HPDE6-E6E7 (cell line): Measurements from ENCODE around the gene RPL13.
A peak's percentile ranks its signal among the peaks of the same experiment; 100 is the strongest.

Source experiments
- DNase-seq: peaks from one replicate; pipeline ENCODE4 v3.0.0; 2011; ENCODE audit warnings: missing footprints; ENCODE audit errors: extremely low spot score

Gene RPL13

DNA sequence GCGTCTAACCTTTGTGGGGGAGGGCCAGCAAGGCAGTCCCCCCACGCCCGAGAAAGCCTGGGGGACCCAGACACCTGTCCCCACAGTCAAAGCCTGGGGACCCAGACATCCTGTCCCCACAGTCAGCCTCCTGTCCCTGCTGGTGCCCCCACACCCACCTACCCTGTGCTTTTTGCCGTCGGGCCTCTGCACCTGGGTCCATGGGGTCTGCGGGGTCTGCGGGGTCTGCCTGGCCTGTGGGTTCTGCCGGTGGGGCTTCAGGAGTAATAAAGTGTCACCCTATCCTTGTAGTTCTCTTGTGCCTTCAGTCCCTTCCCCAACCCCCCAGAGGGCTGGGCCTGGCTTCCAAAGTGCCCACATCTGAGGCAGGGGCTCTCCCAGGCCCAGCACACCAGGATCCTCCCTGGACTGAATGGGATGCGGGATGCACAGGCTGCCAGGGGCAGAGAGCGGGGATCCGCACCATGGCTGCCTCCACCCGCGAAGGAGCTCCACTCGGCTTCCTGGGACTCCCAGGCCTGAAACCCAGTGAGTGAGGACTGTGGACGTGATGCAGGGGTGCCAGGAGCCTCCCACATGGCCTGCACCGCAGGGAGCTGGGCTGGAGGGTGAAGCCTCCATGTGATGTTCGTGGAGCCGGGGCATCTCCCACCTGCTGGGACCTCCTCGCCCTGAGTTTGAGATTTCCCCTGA is 36.6 kb downstream of the RPL13 start:
- no peak for DNase-seq

DNA sequence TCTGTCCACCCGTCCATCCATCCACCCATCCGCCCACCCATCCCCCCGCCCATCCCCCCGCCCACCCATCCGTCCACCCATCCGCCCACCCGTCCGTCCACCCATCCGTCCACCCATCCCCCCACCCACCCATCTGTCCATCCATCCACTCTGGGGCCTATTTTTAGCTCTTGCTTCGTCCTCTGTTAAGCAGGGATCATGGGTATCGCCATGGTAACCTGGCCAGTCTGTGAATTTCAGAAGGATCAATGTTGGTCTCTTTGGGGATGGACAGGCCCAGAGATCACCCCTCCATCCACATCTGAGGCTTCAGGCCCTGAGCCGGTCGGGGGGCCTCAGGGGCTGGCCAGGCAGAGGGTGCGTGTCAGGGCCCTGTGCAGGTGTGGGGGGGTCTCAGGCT is 37.7 kb downstream of the RPL13 start:
- no peak for DNase-seq

DNA sequence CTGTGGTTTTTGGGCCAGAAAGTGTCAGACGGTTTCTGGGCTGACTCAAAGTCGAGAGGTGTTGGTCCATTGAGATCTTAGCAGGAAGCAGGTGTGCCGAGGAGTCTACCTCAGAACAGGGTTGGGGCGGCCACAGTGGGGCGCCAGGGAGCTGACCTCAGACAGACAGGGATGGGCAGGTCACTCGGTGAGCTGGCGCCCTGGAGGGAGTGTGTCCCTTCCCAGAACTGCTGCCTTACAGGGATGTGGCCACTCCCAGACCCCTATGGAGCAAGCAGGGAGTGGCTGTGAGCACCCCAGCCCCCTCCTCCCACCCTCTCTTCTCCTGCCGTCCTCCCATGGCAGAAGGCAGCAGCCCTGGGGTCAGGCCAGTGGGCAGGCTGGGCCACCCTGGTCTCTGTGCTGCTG is 39.0 kb downstream of the RPL13 start:
- no peak for DNase-seq

DNA sequence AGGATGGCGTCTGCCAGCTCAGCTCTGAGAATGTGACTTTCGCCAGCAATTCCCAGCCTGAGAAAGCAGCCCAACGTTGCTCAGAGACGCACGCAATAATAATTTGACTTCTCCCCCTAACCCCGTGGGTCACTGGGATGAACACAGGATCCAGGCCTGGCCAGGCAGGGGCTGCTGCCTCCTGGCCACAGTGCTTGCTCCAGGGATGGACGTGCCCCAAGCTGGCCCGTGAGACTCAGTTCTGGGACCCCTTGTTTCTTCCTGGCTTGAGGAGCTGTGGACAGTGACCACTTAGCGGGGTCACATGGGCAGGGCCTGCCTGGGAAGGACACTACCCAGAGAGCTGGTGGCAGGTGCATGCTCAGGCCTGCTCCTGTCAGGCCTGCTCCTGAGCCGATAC is 39.4 kb downstream of the RPL13 start:
- no peak for DNase-seq

DNA sequence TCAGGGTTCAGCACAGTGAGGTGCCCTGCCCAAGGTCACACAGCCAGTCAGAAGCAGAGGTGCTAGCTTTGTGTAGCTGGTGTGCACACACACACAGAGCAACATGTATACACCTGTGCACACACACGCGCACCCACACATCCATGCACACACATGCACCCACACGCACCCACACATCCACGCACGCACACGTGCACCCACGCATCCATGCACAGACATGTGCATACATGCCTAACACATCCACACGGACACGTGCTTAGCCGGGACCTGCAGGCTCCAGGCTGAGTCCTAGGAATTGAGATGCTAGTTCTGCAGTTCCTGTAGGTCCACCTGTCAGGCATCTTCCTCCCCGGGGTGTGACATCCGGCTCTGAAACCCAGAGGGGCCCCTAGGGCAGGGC is 39.9 kb downstream of the RPL13 start:
- no peak for DNase-seq

DNA sequence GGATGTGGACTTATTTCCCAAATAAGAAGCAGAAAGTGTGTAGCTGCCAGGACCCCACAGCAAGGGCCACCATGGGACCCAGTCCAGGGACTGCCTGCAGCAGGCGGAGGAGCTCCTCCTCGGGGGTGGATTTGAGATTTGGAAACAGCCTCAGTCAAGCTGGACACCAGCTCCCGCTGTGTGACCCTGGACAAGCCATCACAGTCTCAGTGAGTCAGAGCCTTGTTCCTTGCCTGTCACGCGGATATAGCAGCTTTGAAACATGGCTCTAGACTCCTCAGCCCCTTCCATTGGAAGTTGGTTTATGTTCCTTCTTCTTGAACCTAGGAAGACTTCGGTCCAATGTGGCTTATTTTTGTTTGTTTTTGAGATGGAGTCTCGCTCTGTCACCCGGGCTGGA is 40.5 kb downstream of the RPL13 start:
- DNase-seq: no peak

DNA sequence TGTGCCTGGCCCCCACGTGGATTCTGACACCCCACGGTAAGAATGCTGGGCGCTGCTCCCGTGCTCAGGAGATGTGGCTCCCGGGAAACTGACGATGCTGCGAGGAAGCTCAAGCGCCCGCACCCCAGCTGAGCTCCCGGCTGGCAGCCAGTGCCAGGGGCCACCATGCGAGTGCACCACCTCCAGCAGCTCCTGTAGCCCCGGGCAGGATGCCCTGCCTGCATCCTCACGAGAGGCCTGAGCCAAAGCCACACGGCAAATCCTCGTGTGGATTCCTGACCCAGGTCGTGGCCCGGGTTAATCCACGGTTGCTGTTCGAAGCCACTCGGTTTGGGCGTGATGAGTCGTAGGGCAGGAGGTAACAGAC is 41.4 kb downstream of the RPL13 start:
- no peak for DNase-seq

DNA sequence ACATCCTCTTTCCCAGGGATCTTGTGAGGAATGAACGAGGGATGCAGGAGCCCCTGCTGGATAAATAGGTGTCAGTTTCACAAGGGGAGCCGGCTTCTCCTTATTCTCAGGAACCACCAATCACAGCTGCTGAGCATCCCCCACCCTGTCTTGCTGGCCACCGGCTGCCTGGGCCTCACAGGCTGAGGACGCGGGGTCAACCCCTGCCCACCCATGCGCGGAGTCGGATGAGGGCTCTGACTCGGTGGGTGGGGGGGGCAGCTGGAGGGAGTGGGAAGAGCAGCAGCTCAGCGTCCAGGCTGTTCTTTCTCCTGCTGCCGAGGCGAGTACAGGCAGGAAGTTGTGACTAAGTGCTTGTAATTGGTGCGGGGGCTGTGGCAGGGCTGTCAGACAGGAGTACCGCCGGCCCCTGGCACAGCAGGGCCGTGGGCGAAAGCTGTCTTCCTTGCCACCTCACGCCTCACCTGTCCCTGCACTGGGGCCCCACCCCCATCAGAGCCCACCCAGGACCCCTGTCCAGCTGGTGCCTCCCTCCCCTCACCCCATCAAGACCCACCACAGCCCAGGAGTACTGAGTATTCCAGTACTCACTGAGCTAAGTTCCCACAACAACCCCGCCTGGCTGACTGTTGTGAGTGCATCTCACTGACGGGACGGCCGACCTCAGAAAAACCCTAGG is 41.9 kb downstream of the RPL13 start:
- peak; percentile 97 for DNase-seq

DNA sequence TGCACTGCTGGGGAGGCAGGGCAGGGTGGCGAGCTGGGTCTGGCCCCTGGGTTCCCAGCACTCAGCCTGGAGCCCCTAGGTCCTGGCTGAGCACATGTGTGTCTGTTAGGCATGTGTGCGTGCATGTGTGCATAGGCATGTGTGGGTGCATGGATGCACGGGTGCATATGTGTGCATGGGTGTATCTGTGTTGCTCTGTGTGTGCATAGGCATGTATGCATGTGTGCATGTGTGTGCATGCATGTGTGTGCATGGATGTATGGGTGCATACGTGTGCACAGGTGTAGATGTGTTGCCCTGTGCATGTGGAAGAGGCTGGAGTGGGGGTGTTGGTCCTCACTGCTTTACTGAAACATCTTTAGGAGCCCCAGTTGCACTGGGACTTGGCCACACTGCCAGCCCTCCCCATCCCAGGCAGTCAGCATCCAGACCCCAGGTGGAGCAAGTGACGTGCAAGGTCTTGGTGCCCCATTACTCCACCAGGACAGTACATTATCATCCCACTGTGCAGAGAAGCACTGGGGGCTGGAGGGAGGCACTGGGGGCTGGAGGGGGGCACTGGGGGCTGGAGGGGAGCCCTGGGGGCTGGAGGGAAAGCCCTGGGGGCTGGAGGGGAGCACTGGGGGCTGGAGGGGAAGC is 42.6 kb downstream of the RPL13 start:
- DNase-seq: no peak

DNA sequence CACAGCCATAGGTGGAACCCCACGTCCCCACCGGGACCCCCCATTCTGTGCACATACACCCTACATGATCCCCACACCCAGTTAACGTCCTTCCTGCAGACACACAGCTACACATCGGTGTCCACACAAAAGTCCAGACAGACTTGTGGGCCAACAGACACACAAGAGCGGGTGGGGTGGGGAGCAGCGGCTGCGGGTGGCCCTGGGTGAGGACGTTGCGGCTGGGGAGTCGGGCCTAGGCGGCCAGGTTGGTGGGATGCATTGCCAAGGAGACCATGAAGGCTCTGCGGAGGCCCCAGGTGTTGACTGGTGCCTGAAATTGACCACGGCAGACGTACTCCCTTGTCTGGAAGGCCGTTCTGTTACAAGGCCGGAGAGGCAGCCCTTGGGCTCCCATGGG is 44.3 kb downstream of the RPL13 start:
- no peak for DNase-seq

DNA sequence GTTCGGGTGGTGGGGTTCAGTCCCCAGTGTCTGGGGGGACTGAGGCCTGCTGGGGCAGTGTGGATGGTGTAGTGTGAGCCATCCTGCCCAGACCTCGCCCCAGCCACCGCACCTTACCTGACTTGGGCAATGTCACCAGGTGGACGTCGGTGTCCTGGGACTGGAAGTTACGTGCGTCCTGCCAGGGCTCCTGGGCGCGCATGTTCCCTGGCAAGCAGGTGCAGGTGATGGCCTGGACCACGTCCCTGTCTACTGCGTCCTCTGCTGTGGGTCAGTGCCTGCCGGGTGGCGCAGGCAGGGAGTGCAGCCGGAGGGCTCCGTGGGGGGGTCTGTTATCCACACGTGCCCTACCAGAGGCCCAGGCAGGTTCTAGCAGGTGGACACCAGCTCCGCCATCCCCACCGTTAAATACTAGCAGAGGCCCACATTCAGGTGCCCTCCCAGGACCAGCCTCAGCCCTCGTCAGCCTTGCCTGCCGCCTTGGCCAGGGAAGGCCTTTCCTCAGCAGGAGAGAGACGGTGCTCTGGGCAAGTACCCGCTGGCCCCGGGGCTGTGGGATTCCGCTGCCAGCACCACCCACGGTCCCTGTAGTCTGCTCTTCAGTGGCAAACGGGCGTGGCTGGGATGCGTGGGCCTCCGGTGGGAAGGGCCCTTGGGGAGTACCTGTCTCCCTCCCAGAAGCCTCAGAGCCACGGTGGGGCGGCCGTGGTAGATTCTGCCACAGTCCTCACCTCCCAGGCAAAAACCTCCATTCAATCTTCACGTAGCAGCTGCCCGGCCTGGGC is 44.9 kb downstream of the RPL13 start:
- DNase-seq: no peak

DNA sequence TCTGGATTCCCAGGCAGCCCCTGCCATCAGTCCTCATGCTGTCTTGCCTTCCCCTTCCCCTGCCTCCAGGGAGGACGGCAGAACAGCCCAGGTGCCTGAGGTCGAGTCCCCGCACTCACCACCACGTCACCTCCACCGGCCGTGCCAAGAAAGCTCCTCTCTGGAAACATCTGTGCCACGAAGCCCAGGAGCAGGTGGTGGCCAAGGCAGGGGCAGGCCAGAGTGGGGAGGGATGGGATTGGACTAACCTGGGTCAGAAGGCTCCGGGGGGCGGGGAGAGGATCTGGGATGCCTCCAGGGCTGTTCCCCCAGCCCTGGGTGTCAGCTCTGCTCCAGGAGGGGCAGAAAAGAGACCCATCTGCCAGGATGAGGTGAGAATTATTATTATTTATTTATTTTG is 45.5 kb downstream of the RPL13 start:
- DNase-seq: no peak

DNA sequence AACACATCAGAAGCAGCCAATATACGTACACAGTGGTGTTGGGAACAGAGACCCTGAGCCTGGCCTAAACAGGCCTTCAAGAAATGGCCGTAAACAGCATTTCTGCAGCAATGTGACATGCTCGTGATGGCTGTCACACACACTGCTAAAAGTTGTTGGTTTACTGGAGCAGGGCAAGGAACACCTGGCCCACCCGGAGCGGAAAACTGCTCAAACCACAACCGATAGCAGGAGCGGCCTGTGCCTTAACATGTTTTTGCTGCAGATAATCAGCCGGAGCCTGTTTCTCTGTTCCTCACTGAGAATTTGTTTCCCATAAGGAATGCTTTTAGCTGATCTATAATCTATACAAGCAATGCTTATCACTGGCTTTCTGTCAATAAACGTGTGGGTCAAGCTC is 47.0 kb downstream of the RPL13 start:
- no peak for DNase-seq

DNA sequence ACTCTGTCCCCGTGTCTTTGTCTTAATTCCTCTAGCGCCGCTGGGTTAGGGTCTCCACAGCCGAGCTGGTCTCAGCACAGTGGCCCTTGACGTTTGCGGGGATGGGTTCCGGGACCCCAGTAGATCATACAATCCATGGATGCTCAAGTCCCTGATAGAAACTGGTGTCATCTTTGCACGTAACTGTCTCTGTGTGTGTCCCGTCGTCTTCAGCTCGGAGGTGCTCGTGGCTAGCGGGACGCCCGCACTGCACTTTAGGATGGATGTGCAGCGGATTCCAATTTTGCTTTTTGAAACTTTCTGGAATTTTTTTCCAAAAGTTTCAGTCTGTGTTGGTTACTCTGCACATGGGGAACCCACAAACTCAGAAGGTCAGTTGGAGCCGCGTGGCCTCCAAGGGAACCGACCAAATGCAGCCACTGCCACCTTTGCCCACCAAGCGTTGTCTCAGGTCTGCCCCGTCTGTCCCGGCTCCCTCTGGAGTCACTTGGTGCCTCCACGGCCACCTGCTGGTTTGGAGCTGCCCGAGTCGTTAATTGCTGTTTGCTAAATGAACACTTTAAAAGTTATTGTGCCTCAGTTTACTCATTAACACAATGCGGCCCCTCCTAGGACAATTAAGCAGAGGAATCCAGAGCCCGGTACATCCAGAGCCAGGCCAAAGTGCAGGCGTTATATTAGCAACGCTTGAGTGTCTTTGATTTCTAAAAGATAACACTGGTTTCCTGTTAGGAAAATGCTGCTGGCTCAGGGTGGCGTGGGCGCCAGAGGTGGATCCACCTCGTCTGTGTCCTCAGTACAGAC is 47.7 kb downstream of the RPL13 start:
- no peak for DNase-seq

DNA sequence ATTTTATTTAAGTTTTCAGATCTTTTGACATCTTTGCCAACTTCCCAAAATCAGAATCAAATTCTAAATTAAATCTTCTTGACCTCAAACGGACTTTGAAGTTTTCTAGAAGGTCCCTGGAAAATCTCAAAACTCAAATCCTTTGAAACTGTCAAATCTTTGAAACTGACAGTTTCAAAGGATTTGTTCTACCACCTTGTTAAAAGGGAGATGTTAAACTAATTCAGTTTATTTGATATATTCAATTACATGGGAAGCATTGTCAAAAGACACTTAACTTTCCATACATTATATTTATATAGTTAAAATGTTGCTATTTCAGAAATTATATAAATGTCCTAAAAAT is 49.6 kb downstream of the RPL13 start:
- DNase-seq: no peak

DNA sequence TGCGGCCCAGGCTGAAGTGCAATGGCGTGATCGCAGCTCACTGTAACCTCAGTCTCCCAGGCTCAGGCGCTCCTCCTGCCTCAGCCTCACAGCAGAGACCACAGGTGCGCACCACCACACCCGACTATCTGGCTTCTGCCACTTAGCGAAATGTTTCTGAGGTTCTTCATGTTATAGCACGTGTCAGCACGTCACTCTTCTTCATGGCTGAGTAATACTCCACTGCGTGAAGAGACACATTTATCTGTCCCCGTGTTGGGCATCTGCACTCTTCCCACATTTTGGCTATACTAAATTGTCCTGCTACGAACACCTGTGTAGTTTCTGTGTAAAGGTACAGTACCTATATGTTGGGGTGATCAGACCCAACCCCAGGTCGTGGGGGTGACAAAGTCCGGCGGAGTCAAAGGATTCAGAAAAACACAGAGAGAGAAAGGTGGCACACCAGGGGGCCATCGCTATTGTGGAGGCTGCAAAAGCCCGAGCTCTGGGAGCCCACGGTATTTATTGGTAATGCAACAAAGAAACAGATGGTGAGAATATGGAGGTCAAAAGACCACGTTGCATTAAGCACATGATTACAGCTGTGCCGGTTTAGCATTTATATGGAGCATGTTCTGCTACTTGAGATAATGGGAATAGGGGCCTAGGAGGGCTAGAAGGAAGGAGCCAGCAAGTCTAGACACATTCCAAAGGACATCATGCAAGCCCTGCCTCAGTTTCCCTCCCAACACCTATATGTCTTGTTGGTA is 52.1 kb downstream of the RPL13 start:
- DNase-seq: no peak

DNA sequence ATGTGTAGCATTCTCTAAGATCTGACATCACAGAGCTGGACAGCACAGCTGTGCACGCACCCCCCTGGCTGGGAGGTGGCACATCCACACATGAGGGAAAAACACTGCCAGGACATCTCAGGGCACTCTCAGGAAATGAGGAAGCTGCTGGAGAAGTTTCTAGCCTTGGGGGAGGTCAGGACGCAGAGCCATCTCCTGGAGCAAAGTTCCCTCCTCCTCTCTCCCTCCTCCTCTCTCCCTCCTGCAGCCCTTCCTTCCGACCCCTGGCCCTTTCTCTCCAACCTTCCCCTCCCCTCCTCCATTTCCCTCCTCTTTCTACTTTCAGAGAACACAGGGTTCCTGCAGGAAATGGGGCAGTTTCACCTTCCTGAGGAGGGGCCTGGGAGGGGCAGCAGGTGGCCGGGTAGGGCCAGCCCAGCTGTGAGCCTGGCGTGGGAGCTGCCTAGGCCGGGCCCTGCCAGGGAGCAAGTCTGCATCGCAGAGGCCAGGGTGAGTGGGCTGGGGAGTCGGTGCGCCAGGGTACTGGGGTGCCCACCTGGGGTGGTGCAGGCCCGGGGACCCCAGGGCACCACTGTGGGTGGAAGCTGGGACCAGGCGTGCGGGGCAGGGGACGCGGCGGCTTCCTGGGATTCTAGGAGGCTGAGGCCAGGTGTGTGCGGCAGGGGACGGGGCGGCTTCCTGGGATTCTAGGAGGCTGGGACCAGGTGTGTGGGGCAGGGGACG is 52.9 kb downstream of the RPL13 start, which contains the start of gene DPEP1:
DPEP1 (plus strand) TSS at position 412 of the 723 bp plus-strand sequence. CDS start 16,769 bp downstream, outside the sequence.
- no peak for DNase-seq

DNA sequence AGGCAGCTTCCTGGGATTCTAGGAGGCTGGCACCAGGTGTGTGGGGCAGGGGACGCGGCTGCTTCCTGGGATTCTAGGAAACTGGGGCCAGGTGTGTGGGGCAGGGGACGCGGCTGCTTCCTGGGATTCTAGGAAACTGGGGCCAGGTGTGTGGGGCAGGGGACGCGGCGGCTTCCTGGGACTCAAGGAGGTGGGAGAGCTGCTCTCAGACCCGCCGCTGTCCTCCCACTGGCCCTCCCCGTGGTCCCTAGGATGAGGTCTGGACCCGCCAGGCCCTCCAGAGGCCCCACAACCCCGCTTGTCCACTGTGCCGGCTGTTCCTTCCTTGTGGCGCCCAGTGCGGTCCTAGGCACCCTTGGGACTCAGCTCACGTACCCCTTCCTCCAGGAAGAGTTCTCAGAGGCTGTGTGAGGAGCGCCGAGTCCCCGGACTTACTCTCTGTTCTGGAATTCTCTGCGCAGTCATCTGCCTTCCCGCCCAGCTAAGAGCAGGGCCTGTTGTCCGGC is 53.5 kb downstream of the RPL13 start:
- DNase-seq: no peak
